GM18508 (cell line): ENCODE results near the gene TDRD6.

ENCODE experiments used
- ATAC-seq: cut with Tn5 transposase; IDR thresholded peaks from one replicate; pipeline ENCODE4 v1.9.1; 2021; ENCODE audit warnings: moderate number of reproducible peaks; ENCODE audit not compliant: insufficient read depth, unreplicated experiment

The TDRD6 gene

DNA sequence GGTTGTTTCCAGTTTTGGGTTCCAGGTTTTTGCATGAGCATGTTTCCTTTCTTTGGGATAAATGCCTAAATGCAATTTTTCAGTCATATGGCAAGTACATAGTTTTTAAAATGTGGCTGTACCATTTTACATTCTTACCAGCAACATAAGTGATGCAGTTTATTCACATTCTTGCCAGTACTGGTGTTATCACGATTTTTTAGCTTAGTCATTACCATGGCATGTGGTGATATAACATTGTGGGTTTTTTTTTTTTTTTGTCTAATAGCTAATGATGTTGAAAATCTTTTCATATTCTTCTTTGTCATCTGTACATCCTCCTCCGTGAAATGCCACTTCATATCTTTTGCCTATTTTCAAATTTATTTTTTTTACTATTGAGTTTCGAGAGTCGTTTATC lies 2.9 kb upstream of the TDRD6 start:
- no peak for ATAC-seq

DNA sequence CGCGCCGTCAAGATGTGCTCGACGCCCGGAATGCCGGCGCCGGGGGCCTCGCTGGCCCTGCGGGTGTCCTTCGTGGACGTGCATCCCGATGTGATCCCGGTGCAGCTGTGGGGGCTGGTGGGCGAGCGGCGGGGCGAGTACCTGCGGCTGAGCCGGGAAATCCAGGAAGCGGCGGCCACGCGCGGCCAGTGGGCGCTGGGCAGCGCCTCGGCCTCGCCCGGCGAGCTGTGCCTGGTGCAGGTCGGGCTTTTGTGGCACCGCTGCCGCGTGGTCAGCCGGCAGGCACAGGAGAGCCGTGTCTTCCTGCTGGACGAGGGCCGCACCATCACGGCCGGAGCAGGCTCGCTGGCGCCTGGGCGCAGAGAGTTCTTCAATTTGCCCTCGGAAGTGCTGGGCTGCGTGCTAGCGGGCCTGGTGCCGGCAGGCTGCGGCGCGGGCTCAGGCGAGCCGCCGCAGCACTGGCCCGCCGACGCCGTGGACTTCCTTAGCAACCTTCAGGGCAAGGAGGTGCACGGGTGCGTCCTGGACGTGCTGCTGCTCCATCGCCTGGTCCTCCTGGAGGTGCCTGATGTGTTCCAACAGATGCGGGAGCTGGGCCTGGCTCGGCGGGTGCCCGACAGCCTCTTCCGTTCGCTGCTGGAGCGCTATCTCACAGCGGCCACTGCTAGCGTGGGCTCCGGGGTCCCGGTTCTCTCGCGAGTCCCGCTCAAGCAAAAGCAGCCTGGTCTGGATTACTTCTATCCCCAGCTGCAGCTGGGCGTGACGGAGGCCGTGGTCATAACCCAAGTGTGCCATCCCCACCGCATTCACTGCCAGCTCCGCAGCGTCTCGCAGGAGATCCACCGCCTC lies 656 bp downstream of the TDRD6 start:
- no peak for ATAC-seq

DNA sequence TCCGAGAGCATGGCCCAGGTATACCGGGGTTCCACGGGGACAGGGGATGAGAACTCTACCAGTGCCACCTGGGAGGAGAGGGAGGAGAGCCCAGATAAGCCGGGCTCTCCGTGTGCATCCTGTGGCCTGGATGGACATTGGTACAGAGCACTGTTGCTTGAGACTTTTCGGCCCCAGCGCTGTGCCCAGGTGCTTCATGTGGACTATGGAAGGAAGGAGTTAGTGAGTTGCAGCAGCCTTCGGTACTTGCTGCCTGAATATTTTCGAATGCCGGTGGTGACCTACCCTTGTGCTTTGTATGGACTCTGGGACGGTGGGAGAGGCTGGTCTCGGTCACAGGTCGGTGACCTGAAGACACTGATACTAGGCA lies 1.3 kb downstream of the TDRD6 start:
- ATAC-seq: no peak

DNA sequence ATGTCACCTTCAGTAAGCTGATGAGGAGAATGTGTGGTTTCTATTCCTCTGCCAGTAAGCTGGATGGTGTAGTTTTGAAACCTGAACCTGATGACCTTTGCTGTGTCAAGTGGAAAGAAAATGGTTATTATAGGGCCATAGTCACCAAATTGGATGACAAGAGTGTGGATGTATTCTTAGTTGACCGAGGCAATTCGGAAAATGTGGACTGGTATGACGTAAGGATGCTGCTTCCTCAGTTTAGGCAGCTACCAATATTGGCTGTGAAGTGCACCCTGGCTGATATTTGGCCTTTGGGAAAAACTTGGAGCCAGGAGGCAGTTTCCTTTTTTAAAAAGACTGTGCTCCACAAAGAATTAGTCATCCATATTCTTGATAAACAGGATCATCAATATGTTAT lies 2.0 kb downstream of the TDRD6 start:
- no peak for ATAC-seq

DNA sequence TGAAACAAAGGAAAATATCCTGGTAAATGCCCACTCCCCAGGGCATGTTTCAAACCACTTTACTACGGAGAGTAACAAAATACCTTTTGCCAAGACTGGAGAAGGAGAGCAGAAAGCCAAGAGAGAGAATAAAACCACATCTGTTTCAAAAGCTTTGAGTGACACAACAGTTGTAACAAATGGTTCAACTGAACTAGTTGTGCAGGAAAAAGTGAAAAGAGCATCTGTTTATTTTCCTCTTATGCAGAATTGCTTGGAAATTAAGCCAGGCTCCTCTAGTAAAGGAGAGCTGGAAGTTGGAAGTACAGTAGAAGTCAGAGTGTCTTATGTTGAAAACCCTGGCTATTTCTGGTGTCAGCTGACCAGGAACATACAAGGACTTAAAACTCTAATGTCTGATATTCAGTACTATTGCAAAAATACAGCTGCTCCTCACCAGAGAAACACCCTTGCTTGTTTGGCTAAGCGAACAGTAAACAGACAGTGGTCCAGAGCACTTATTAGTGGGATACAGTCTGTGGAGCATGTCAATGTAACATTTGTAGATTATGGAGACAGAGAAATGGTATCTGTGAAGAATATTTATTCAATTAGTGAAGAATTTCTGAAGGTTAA lies 2.6 kb downstream of the TDRD6 start:
- no peak for ATAC-seq

DNA sequence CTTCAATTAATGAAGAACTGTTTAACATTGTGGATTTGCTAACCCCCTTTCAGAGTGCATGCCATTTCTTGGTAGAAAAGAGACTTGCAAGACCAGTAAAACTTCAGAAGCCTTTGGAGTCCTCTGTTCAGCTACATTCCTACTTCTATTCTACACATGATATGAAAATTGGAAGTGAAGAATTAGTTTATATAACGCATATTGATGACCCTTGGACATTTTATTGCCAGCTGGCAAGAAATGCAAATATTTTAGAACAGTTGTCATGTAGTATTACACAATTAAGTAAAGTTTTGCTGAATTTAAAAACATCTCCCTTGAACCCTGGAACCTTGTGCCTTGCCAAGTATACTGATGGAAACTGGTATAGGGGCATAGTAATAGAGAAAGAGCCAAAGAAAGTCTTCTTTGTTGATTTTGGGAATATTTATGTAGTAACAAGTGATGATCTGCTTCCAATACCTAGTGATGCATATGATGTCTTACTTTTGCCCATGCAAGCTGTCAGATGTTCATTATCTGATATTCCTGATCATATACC lies 3.3 kb downstream of the TDRD6 start:
- no peak for ATAC-seq

DNA sequence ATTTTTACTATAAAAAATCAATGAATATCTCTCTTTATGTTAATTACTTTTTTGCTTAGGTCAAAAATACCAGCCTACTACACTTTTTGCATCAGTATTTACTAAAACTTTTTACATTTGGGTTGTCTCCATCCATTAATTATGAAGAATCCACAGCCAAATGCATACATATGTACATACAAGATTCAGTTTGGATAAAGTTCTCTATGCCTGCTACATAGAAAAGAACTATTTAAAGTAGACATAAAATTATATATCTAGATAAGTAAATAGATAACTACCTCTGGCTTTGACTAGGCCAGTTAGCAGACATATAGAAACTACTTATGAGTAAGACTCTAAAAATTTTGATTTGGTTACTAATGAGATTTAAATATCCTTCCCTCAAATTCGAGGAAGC lies 12.3 kb downstream of the TDRD6 start:
- no peak for ATAC-seq

DNA sequence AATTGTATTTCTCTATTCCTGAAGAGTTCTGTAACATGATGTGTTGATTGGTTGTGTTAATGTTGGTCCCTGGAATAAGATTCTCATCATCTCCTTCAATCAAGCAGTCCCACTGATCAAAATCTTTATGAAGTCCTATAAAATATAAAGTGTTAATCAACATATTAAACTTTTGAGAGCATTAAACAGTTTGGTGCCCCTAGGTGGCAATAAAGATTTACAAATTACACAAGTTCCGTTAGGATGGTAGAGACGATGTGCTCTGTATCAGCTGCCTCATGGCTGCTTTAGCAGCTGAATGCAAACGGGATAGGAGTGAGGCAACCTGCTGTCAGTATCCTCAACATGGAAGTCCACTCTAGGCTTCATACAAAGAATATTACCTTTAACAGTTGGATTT lies 16.9 kb downstream of the TDRD6 start:
- ATAC-seq: no peak

DNA sequence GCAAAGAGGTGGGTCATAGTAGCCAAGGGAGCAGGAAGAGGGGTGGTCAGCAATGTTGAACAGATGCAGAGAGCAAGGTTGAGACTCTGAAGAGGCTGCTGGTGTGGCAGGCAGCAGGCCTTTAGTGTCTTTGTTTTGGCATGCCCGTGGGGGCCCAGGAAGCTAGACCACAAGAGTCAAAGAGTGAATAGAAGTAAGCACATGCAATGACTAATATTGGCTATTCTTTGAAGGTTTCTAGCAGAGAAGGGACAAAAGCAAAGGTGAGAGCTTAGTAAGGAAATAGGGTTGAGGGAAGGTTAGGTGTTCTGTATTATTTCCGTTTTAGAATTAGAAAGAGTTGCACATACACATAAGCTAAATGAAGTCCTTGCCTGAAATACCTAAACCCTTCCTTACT lies 18.8 kb downstream of the TDRD6 start:
- no peak for ATAC-seq

DNA sequence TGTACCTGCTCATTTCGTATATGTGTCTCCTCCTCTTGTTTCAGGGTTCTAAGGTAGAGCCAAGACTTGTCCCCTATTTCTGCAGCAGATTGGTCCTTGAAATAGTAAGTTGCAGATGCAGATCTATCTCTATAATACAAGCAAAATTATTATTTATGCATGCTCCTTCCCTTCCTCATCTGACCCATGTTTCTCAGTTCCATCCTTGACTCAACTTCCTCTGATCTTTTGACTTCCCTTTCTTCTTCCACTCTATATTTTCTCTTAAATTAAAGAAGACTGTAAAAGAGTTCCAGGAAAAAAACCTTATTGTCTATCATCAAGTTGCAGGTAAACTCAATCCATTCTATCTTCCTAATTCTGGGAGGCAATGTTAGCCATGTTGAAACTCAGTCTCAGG lies 23.8 kb downstream of the TDRD6 start:
- no peak for ATAC-seq

DNA sequence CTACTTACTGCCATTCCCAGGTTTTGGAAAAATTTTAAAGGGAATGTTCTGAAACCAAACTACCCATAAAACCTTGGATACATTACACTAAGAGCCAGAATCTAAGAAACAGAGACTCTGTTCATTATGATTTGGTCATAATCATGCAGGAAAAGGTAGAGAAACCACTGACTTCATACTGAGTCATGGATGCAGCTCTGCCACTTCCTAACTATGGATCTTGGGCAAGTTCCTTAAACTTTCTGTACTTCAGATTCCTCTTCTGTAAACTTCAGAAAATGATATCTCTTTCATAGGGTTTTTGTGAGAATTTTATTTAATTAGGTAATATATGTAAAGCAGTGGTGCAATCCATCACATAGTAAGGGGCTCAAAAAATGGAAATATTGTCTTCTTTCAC lies 27.5 kb downstream of the TDRD6 start:
- no peak for ATAC-seq

DNA sequence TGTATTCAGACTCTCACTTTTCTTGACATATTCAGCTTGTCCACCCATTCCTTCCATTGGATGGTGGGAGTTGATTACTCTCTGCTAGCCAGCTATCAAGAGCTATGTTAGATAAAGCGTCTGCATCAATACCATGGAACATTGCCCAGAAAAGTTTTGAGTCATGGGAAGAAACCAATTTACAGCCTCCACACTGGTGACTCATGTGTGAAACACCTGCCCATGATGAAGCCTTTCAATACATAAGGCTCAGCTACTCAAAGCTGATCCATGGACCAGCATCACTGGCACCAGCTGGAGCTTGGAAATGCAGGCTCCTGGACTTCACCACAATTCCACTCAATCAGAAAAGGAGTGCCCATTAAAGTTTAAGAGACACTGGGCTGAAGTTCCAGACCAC lies 31.4 kb downstream of the TDRD6 start:
- no peak for ATAC-seq

DNA sequence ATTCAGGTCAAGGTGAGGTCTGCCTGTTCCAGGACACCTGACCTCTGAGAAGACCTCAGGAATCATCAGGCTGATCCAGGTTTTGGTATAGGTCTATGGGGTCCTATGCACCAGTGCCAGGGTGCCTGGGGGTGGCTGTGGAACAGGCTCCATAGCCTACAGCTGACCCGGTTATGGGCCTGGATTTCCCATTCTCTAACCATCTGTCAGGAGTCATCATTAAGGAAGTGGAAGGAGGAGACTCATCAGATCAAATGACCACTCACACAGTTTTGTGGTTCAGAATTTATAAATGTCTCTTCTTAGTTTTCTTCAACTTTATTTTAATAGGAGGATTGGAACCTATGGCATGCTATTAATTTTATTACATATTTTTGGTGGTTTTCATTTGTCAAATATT lies 32.7 kb downstream of the TDRD6 start:
- ATAC-seq: no peak

DNA sequence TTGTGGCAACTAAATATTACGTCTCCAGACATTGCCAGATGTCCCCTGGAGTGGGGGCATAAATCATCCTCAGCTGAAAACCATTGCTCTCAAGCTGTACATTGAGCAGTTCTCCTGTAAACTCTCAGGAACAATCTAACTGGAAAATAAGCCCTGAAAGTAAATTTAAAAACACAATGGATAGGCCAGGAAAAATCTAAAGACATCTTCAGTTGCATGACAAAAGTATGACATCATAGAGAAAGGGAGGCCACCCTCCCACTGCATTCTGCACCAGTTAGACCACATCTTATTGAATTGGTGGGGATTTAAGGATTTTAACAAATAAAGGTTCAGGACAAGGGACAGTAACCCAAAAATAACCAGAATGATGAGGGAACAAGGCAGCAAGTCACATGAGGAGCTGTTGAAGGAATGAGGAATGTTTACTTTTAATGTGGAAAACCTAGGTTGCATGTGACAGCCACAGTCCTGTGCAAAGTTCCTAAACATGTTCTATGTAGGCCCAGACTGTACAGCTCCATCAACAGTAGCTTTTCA lies 42.2 kb downstream of the TDRD6 start:
- ATAC-seq: no peak

DNA sequence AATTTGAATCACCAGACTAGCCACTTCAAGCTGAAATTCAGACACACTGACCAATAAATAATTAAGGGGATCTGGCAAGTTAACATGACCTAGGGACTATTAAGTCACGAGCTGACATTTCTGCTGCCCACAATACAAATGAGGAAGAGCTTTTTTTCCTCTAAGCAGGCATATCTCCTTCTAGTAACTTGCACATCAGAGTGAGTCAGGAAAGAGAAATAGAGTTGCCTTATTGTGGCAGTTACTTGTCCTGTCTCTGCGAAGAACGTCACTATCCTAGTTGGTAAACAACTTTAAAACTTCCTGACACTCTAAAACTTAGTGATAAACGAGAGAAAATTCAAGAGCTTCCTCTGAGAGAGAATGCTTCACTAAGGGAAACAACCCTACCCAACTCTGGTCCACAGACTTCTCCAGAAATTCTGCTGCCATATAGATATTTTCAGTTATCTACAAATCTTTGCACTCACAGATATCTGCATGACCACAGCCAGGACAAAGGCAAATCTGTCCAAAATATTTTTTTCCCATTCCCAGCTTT lies 43.3 kb downstream of the TDRD6 start:
- no peak for ATAC-seq

DNA sequence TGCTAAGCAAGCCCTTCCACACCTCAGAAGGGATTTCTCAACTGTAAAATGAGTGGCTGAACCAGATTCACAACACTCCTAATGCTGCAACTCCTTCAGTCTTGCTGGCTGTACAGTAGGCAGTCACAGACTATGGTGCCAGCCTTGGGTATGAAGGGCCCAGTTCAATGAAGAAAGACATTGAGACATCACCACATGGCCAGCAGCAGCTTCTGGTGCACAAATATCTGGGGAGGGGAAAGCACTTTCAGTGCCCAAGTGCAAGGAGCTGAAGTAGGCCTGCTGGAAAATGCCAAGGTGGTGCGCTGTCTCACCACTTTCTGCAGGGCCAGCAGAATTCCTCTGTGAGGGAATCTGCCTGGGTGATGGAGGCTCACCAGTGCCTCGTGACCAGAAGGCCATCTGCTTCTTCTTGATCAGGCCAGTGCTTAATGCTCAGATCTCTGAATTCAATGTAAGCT lies 45.7 kb downstream of the TDRD6 start:
- no peak for ATAC-seq

DNA sequence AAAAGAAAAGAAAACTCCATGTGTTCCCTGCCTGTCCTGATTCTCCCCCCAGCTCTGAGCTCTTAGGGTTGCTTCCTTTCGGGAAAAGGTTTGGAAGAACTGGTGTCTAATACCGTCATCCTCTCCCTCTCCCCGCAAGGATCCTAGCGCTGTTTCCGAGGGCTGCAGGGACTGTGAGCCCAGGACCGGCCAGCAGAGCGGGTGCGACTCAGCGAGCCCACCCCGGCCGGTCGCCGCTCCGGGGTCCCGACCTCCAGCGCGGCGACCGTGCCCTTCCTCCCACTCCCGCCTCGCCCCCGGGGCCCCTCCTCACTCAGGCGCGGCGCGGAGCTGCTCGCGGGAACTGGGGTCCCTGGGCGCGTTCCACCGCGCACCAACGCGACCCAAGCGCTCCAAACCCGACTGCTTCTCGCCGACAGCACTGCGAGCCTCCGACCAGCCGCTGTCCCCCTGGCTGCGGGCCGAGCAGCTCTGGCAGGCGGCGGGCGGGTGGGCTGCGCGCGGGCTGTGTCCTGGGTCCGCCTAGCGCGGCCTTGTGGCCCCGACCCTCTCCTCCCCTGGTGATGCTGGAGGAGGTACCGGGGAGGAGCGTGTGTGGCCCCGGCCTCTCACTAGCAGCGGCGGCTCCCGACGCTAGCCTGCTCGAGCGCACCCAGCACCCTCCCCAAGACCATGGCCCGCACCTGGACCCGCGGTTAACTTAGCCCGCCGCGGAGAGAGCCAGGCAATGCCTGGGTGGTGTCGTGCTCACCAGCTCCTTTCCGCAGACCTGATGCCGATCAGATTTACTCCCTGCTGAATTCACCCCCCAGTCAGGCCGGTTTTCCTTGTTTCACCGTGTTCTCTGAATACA lies 47.4 kb downstream of the TDRD6 start, which contains the start of gene PLA2G7:
TSS of gene PLA2G7 (minus strand) at position 509 of the 853 bp plus-strand sequence. CDS start 12,484 bp downstream, outside the sequence.
- no peak for ATAC-seq

DNA sequence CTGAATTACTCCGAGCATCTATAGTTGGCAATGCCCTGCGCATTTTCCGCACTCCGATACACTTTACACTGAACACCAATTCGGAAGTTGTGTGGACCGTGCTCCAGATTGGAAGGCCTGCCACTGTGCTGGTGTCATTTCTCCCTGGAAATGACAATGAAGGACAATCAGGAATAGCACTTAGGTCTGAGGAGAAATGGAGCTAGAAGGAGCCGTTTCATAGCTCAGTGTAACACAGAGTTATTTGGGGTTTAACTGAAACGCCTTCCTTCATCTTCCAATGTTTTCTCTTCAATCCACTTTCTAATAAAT lies 48.0 kb downstream of the TDRD6 start:
- no peak for ATAC-seq

DNA sequence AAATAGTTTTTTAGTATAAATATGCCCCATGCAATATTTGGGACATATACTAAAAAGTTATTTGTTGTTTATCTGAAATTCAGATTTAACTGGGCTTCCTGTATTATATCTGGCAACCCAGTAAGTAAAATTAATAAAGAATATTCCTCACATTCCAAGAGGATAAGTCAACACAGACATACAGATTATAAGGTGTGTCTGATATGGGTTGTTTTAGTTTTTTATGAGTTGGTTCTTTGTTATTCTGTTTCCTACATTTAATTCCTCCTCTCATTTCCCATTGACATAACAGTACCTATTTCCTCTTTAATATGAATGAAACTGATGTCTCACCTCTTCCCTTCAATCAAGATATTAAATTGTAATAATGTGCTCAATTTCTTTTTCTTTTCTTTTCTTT lies 49.2 kb downstream of the TDRD6 start:
- ATAC-seq: no peak

DNA sequence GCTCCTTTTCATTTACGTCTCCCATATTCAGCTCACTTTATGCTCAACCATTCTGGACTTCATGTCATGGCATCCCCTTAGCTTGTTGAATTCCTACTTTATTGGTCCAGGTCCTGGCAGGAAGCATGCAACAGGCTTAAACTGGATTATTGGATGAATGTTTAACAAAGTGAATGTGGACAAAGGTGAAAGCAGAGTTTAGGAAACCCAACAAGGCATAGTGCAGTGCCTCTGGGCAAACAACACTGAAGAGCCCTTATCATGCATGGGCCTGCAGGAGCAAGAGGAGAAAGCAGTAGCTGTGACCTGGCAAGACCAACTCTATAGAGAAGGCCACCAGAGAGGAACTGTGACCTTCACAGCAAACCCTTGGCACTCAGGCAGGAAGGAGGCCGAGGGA lies 53.8 kb downstream of the TDRD6 start:
- no peak for ATAC-seq
